OCI-LY7 (cell line): ENCODE data around the gene ALK. TPM values are rescaled to one million over a fixed set of nuclear protein-coding genes. Genes with fewer than 3 reads are reported as not detected.

Source experiments
- BruUV-seq: library from RNA; stranded (reverse); fragments of 400-500 nt; replicated peaks from 2 replicates; lab custom pipeline; 2021; lab: Mats Ljungman, UMichigan
- CTCF ChIA-PET: fragments of 300-600 bp; sonication (Branson Sonifier 250); formaldehyde crosslinking; loops from one replicate; lab custom pipeline; 2022; ENCODE audit warnings: antibody characterized with exemption; ENCODE audit not compliant: unreplicated experiment; lab: Charles Lee
- POLR2A ChIA-PET: fragments of 300-600 bp; sonication (Branson Sonifier 250); formaldehyde crosslinking; loops from one replicate; lab custom pipeline; 2022; ENCODE audit warnings: antibody characterized with exemption; lab: Charles Lee
- DNase-seq: peaks from one replicate; pipeline ENCODE4 v3.0.0-alpha.2; 2015; ENCODE audit warnings: low spot score
- H2AFZ ChIP-seq: fragments of 200-600 bp; sonication (generic), shearing (Covaris generic); 2 replicates; pipeline ENCODE4 v1.6.1; 2014; ENCODE audit warnings: mild to moderate bottlenecking, antibody characterized with exemption, low read length, moderate library complexity
- H3K27ac ChIP-seq: fragments of 200-600 bp; sonication (generic); 2 replicates; pipeline ENCODE4 v1.5.1; 2014; ENCODE audit warnings: mixed run types, low read depth, mild to moderate bottlenecking, moderate library complexity, low read length, inconsistent platforms; ENCODE audit not compliant: poor library complexity, severe bottlenecking
- H3K36me3 ChIP-seq: fragments of 200-600 bp; sonication (generic); 2 replicates; pipeline ENCODE4 v1.6.1; 2014; ENCODE audit warnings: mild to moderate bottlenecking, antibody characterized with exemption, low read length, moderate library complexity, mixed read lengths; ENCODE audit not compliant: insufficient read depth
- H3K4me1 ChIP-seq: fragments of 200-600 bp; sonication (generic); 2 replicates; pipeline ENCODE4 v1.5.1; 2014; ENCODE audit warnings: mild to moderate bottlenecking, low read length; ENCODE audit not compliant: insufficient read depth, poor library complexity, severe bottlenecking
- H3K4me2 ChIP-seq: fragments of 200-600 bp; sonication (generic); 2 replicates; pipeline ENCODE4 v1.6.1; 2014; ENCODE audit warnings: mild to moderate bottlenecking, low read length
- H3K4me3 ChIP-seq: fragments of 200-600 bp; sonication (generic); 2 replicates; pipeline ENCODE4 v1.5.1; 2014; ENCODE audit warnings: mild to moderate bottlenecking, low read depth, low read length; ENCODE audit not compliant: poor library complexity, severe bottlenecking
- H3K79me2 ChIP-seq: fragments of 200-600 bp; sonication (generic); 2 replicates; pipeline ENCODE4 v1.6.1; 2016; ENCODE audit warnings: low read depth, mild to moderate bottlenecking, low read length, moderate library complexity, mixed read lengths; ENCODE audit not compliant: insufficient read depth
- H3K9me2 ChIP-seq: fragments of 200-600 bp; sonication (generic); 2 replicates; pipeline ENCODE4 v1.6.1; 2016; ENCODE audit warnings: mild to moderate bottlenecking, low read length, mixed read lengths; ENCODE audit not compliant: insufficient read depth
- H3K9me3 ChIP-seq: fragments of 200-600 bp; sonication (generic); 2 replicates; pipeline ENCODE4 v1.6.1; 2014; ENCODE audit warnings: mild to moderate bottlenecking, mixed run types, low read length, mixed read lengths
- H4K20me1 ChIP-seq: fragments of 200-600 bp; sonication (generic); 2 replicates; pipeline ENCODE4 v1.6.1; 2014; ENCODE audit warnings: mild to moderate bottlenecking, antibody characterized with exemption, low read length, moderate library complexity, mixed read lengths; ENCODE audit not compliant: insufficient read depth
- EZH2phosphoT487 ChIP-seq: fragments of 200-600 bp; sonication (generic); IDR thresholded peaks from 2 replicates; pipeline ENCODE4 v1.6.1; 2018; ENCODE audit warnings: low read depth, borderline replicate concordance, mild to moderate bottlenecking, mixed run types, antibody characterized with exemption, low read length, moderate library complexity, mixed read lengths
- intact Hi-C: fragments of 100-400 bp; cut with micrococcal nuclease; formaldehyde crosslinking; loops from one replicate; pipeline ENCODE4 v1.10.0; 2022; ENCODE audit not compliant: unreplicated experiment
- total RNA-seq, 2 experiments: library from RNA; depleted of rRNA in 1 of 2; stranded (reverse); fragments of >200 nt in 1 of 2; shearing (Covaris generic) in 1 of 2; gene quantifications; 2 replicates each; pipeline ENCODE4 v1.2.3, GENCODE V29; 2014 to 2022
- TF ChIP-seq, protein P1 (sequence below): fragments of 200-600 bp; sonication (generic); conservative IDR thresholded peaks from 2 replicates; pipeline ENCODE4 v1.5.1; 2014; ENCODE audit warnings: mild to moderate bottlenecking, antibody characterized with exemption, low read length, moderate library complexity, mixed read lengths

ALK gene
- total RNA-seq, 2 experiments from 2014 or later, result 0.09 TPM; not detected in 1

DNA sequence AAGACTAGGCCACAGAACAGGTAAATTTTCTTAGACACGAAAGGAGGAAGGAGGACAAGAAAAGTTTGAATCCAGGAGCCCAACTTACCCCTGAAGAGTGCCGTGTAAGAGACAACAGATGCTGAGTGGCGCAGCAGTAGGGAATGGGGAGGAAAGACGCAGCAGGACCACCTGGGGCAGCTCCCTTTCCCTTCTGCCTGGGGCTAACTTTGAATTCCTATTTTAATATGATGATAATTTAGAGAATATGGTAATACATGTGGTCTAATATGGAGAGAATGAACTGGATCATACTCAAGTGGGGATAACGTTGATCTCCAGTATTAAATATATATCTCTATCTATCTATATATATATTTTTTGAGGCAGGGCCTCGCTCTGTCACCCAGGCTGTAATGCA, 736.9 kb downstream of the ALK start:
- peaks cover 11% of the 10 kb centered on the region for H3K4me1 ChIP-seq
- H3K27ac ChIP-seq, result no peak overlapping the region
- H3K4me3 ChIP-seq, result no peak overlapping the region
- CTCF ChIA-PET, result no interaction called here
- H4K20me1 ChIP-seq, result no peaks in the 10 kb centered on the region
- H3K9me3 ChIP-seq, result no peaks in the 10 kb centered on the region
- no peaks in the 10 kb centered on the region for H3K36me3 ChIP-seq
- no peaks in the 10 kb centered on the region for H3K9me2 ChIP-seq
- no peaks in the 10 kb centered on the region for H3K79me2 ChIP-seq
- no peak for DNase-seq
- H3K4me2 ChIP-seq, result no peak overlapping the region
- intact Hi-C loops, result no loop called here
- POLR2A ChIA-PET, result no interaction called here
- no peak overlapping the region for H2AFZ ChIP-seq
- TF ChIP-seq EZH2phosphoT487, result no peak
- TF ChIP-seq, protein P1, sequence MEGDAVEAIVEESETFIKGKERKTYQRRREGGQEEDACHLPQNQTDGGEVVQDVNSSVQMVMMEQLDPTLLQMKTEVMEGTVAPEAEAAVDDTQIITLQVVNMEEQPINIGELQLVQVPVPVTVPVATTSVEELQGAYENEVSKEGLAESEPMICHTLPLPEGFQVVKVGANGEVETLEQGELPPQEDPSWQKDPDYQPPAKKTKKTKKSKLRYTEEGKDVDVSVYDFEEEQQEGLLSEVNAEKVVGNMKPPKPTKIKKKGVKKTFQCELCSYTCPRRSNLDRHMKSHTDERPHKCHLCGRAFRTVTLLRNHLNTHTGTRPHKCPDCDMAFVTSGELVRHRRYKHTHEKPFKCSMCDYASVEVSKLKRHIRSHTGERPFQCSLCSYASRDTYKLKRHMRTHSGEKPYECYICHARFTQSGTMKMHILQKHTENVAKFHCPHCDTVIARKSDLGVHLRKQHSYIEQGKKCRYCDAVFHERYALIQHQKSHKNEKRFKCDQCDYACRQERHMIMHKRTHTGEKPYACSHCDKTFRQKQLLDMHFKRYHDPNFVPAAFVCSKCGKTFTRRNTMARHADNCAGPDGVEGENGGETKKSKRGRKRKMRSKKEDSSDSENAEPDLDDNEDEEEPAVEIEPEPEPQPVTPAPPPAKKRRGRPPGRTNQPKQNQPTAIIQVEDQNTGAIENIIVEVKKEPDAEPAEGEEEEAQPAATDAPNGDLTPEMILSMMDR, result no peak
- BruUV-seq, result no TSS peak

DNA sequence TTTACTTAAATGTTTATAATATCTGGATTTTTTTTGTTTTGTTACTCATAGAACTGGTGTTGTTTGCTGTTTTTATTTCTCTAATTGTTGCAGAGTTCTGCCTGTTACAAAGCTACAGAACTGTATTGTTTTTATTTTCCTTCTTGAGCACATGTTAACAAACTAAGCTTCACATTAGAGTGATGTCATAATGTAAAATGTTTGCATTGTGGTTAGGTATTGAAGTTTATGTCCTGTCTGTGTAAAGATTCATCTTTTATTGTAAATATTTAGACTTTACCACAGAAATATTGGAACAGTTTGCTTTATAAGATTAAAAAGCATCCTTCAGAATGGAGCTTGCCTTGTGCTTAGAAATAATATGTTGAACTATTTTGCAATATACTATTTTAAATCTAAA, 738.5 kb downstream of the ALK start:
- CTCF ChIA-PET, result no interaction called here
- Histone ChIP-seq H3K4me1 (no peaks in the 10 kb centered on the region), H3K9me3 (no peaks in the 10 kb centered on the region), H3K4me2 (no peak overlapping the region), H3K9me2 (no peaks in the 10 kb centered on the region), H3K79me2 (no peaks in the 10 kb centered on the region), H4K20me1 (no peaks in the 10 kb centered on the region), H3K36me3 (no peaks in the 10 kb centered on the region), H3K4me3 (no peak overlapping the region), H2AFZ (no peak overlapping the region), H3K27ac (no peak overlapping the region)
- POLR2A ChIA-PET, result interaction anchor here (0.7 kb wide), 1 partner anchor 1130 kb away, joined by 3 read pairs; no protein-coding TSS in a partner anchor
- intact Hi-C loops, result no loop called here
- no TSS peak for BruUV-seq
- DNase-seq, result no peak
- TF ChIP-seq, protein P1, result no peak
- TF ChIP-seq EZH2phosphoT487, result no peak

DNA sequence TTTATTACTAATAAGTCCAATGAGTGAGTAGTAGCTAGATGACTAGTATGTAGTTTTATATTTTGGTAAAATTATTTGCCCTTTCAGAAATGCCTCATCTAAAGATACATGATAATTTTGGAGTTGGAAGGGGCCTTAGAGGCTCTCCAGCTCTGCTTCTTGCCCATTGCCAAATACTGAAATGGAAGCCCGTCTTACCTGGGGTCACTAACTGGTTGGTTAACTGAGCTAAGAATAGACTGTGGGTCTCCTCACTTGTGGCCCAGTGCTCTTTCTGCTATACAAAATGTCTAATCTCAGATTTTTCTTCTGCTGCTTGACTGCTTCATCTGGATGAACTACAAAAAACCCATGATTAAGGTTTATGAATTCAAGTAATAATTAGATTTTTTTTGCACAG, 739.1 kb downstream of the ALK start:
- TF ChIP-seq, protein P1, result no peak
- TF ChIP-seq EZH2phosphoT487, result no peak

More for the DNA sequence above, 739.1 kb downstream of the ALK start:
- DNase-seq, result no peak
- POLR2A ChIA-PET, result interaction anchor here (0.7 to 1.0 kb wide), 2 partner anchors 9 to 1409 kb away, joined by 3 read pairs; no protein-coding TSS in a partner anchor
- Histone ChIP-seq H3K36me3 (no peaks in the 10 kb centered on the region), H3K9me3 (no peaks in the 10 kb centered on the region), H3K79me2 (no peaks in the 10 kb centered on the region), H3K4me3 (no peak overlapping the region), H3K27ac (no peak overlapping the region), H2AFZ (no peak overlapping the region), H3K4me2 (no peak overlapping the region), H3K9me2 (no peaks in the 10 kb centered on the region), H4K20me1 (no peaks in the 10 kb centered on the region), H3K4me1 (no peaks in the 10 kb centered on the region)
- intact Hi-C loops, result no loop called here
- CTCF ChIA-PET, result no interaction called here
- BruUV-seq, result no TSS peak
